DOHH2 (cell line): ENCODE measurements around the gene EYA2.

ENCODE experiments used
- H3F3A ChIP-seq: fragments of 200-600 bp; sonication (generic), shearing (Covaris generic); 2 replicates; pipeline ENCODE4 v1.6.0; 2016; ENCODE audit warnings: antibody characterized with exemption, mild to moderate bottlenecking; ENCODE audit not compliant: control insufficient read depth, insufficient read depth
- H3K27ac ChIP-seq: fragments of 200-600 bp; sonication (generic); 2 replicates; pipeline ENCODE4 v1.5.1; 2014; ENCODE audit warnings: low read depth, mild to moderate bottlenecking, low read length, moderate library complexity
- H3K27me3 ChIP-seq: fragments of 200-600 bp; sonication (generic); 2 replicates; pipeline ENCODE4 v1.6.1; 2014; ENCODE audit warnings: mild to moderate bottlenecking, low read length, mixed read lengths; ENCODE audit not compliant: control insufficient read depth
- H3K36me3 ChIP-seq: fragments of 200-600 bp; sonication (generic); 2 replicates; pipeline ENCODE4 v1.6.1; 2014; ENCODE audit warnings: mild to moderate bottlenecking, low read length, moderate library complexity, mixed read lengths; ENCODE audit not compliant: control insufficient read depth
- H3K4me1 ChIP-seq: fragments of 200-600 bp; sonication (generic); 2 replicates; pipeline ENCODE4 v1.6.1; 2014; ENCODE audit warnings: mild to moderate bottlenecking, low read length, mixed read lengths; ENCODE audit not compliant: control insufficient read depth
- H3K4me2 ChIP-seq: fragments of 200-600 bp; sonication (generic); 2 replicates; pipeline ENCODE4 v1.6.0; 2014; ENCODE audit warnings: mild to moderate bottlenecking, low read length, moderate library complexity
- H3K4me3 ChIP-seq: fragments of 200-600 bp; sonication (generic); 2 replicates; pipeline ENCODE4 v1.5.1; 2014; ENCODE audit warnings: mild to moderate bottlenecking, low read length, mixed read lengths
- H3K79me2 ChIP-seq: fragments of 200-600 bp; sonication (generic); 2 replicates; pipeline ENCODE4 v1.6.1; 2014; ENCODE audit warnings: mild to moderate bottlenecking, low read length, mixed read lengths; ENCODE audit not compliant: control insufficient read depth
- H3K9me2 ChIP-seq: fragments of 200-600 bp; sonication (generic); replicated peaks from 2 replicates; pipeline ENCODE4 v1.6.1; 2014; ENCODE audit warnings: mild to moderate bottlenecking, low read length, mixed read lengths; ENCODE audit not compliant: control insufficient read depth
- H3K9me3 ChIP-seq: fragments of 200-600 bp; sonication (generic); 2 replicates; pipeline ENCODE4 v1.6.1; 2014; ENCODE audit warnings: antibody characterized with exemption, low read length, mixed read lengths; ENCODE audit not compliant: control insufficient read depth, insufficient read depth
- H4K20me1 ChIP-seq: fragments of 200-600 bp; sonication (generic); 2 replicates; pipeline ENCODE4 v1.6.0; 2014; ENCODE audit warnings: low read depth, mild to moderate bottlenecking, antibody characterized with exemption, low read length, moderate library complexity; ENCODE audit not compliant: control insufficient read depth, insufficient read depth
- CTCF ChIP-seq: fragments of 200-600 bp; sonication (generic); IDR thresholded peaks from one replicate; pipeline ENCODE4 v1.5.1; 2014; ENCODE audit warnings: antibody characterized with exemption, mild to moderate bottlenecking, low read depth, low read length; ENCODE audit not compliant: poor library complexity, severe bottlenecking
- EZH2phosphoT487 ChIP-seq: fragments of 200-600 bp; sonication (generic); IDR thresholded peaks from 2 replicates; pipeline ENCODE4 v1.6.1; 2017; ENCODE audit warnings: borderline replicate concordance, mild to moderate bottlenecking, antibody characterized with exemption, low read length, moderate library complexity, mixed read lengths

The EYA2 gene

DNA sequence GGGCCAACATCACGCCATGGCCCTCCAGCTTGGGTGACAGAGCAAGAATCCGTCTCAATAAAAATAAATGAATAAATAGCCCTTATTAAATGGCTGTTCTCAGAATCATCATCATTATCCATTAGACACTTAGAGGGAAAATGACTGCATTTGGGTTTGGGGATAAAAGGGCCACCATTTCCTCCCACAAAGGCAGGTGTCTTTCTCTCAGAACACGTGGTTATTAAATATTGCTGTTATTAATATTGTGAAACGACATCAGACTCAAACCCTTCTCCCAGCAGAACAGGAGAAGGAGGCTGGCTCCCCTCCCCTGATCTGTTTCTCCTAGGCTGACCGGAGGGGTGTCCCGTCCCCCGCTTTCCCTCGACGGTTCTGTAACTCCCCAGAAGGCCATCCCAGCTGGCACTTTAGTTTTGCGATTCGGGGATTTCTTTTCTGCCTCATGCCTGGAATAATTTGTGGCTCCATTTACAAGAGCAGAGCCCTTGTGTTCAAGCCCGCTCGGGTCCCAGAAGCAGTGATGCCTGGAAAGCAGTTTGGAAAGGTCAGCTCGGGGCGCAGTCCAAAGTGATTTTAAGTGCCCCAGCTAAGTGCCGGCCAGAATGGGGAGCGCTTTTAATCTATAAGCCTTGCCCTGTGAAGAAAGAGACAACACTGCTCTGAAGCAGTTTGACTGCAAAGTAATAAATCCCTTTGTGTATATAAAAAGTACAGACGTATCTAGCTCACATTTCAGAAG is 41.9 kb downstream of the EYA2 start:
- TF ChIP-seq CTCF (no peak), EZH2phosphoT487 (no peak)
- H3F3A ChIP-seq = no peaks in the 10 kb centered on the region
- no peaks in the 10 kb centered on the region for H3K79me2 ChIP-seq
- H3K4me3 ChIP-seq = no peak overlapping the region
- H4K20me1 ChIP-seq = no peaks in the 10 kb centered on the region
- no peaks in the 10 kb centered on the region for H3K9me3 ChIP-seq
- no peaks in the 10 kb centered on the region for H3K4me1 ChIP-seq
- H3K4me2 ChIP-seq = no peak overlapping the region
- no peaks in the 10 kb centered on the region for H3K9me2 ChIP-seq
- H3K27me3 ChIP-seq = no peaks in the 10 kb centered on the region
- H3K36me3 ChIP-seq = no peaks in the 10 kb centered on the region
- H3K27ac ChIP-seq = no peak overlapping the region

DNA sequence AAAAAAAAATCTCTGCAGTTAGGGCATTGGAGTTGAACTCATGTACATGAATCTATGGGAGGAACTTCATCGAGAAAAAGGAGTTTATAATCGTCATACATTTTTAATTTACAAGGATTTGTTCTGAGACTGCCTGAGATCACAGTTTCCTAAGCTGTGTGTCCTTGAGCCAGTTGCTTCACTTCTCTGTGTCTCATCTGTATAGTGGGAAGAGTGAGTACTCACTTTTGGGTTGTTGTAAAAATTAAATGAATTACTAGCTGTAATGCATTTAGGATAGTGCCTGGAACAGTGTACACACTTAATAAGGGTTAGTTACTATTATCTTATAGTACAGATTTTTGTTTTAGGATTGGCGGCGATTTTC is 42.5 kb downstream of the EYA2 start:
- no peak for TF ChIP-seq CTCF
- TF ChIP-seq EZH2phosphoT487 = no peak
- Histone ChIP-seq H3K36me3 (no peaks in the 10 kb centered on the region), H4K20me1 (no peaks in the 10 kb centered on the region), H3K4me2 (no peak overlapping the region), H3K27ac (no peak overlapping the region), H3K9me3 (no peaks in the 10 kb centered on the region), H3K27me3 (no peaks in the 10 kb centered on the region), H3K4me1 (no peaks in the 10 kb centered on the region), H3F3A (no peaks in the 10 kb centered on the region), H3K9me2 (no peaks in the 10 kb centered on the region), H3K4me3 (no peak overlapping the region), H3K79me2 (no peaks in the 10 kb centered on the region)

GRCh38 chr20:46937533-46938226 is 43.0 kb downstream of the EYA2 start:
- H3K9me3 ChIP-seq = no peaks in the 10 kb centered on the region
- H3K27me3 ChIP-seq = no peaks in the 10 kb centered on the region
- no peak for TF ChIP-seq EZH2phosphoT487
- TF ChIP-seq CTCF = no peak
- H3K4me1 ChIP-seq = no peaks in the 10 kb centered on the region
- no peaks in the 10 kb centered on the region for H3K36me3 ChIP-seq
- H4K20me1 ChIP-seq = no peaks in the 10 kb centered on the region
- H3K4me2 ChIP-seq = no peak overlapping the region
- no peak overlapping the region for H3K27ac ChIP-seq
- no peaks in the 10 kb centered on the region for H3K9me2 ChIP-seq
- H3K79me2 ChIP-seq = no peaks in the 10 kb centered on the region
- H3F3A ChIP-seq = no peaks in the 10 kb centered on the region
- H3K4me3 ChIP-seq = no peak overlapping the region
